Ishikawa (cell line): ENCODE data around the gene FOXP4.

ENCODE experiments used
- CEBPB ChIP-seq: IDR thresholded peaks from 2 replicates; pipeline ENCODE4 v1.6.1; 2012
- CREB1 ChIP-seq: IDR thresholded peaks from 2 replicates; pipeline ENCODE4 v1.6.1; 2012; ENCODE audit warnings: low read depth
- EP300 ChIP-seq: IDR thresholded peaks from 2 replicates; pipeline ENCODE4 v1.6.1; 2012; ENCODE audit warnings: borderline replicate concordance
- MAX ChIP-seq: IDR thresholded peaks from 2 replicates; pipeline ENCODE4 v1.6.1; 2012
- NFIC ChIP-seq: IDR thresholded peaks from 2 replicates; pipeline ENCODE4 v1.6.1; 2012
- RAD21 ChIP-seq: IDR thresholded peaks from 2 replicates; pipeline ENCODE4 v1.6.1; 2012; ENCODE audit warnings: low read depth
- TAF1 ChIP-seq: IDR thresholded peaks from 2 replicates; pipeline ENCODE4 v1.6.1; 2012; ENCODE audit warnings: low read depth, mild to moderate bottlenecking
- TCF12 ChIP-seq: IDR thresholded peaks from 2 replicates; pipeline ENCODE4 v1.6.1; 2012; ENCODE audit warnings: low read depth
- USF1 ChIP-seq: IDR thresholded peaks from 2 replicates; pipeline ENCODE4 v1.6.1; 2012
- YY1 ChIP-seq: IDR thresholded peaks from 2 replicates; pipeline ENCODE4 v1.6.1; 2012; ENCODE audit warnings: low read depth

GRCh38 chr6:41645007-41645618, 98.9 kb downstream of the FOXP4 start:
- TF ChIP-seq USF1 (no peak), TCF12 (no peak), EP300 (no peak), CEBPB (no peak), TAF1 (no peak), NFIC (no peak), RAD21 (no peak), CREB1 (no peak), YY1 (no peak), MAX (no peak)
